Smooth muscle cell (in vitro differentiated cells): Measurements from ENCODE around the gene SOX5. TPM values are rescaled to one million over a fixed set of nuclear protein-coding genes. Genes with fewer than 3 reads are reported as not detected.

Experiments
- DNase-seq: peaks from one replicate; lab custom pipeline; 2025; ENCODE audit not compliant: unreplicated experiment; lab: John Stamatoyannopoulos, UW
- H2AFZ ChIP-seq: fragments of 200-600 bp; sonication (generic); 2 replicates; pipeline ENCODE4 v1.6.0; 2016; ENCODE audit warnings: antibody characterized with exemption, low read depth, mild to moderate bottlenecking
- H3F3A ChIP-seq: fragments of 200-600 bp; sonication (generic); 2 replicates; pipeline ENCODE4 v1.6.0; 2017; ENCODE audit warnings: antibody characterized with exemption, low read depth
- H3K27ac ChIP-seq: fragments of 200-600 bp; sonication (generic); 2 replicates; pipeline ENCODE4 v1.5.1; 2016; ENCODE audit warnings: low read depth, mild to moderate bottlenecking
- H3K27me3 ChIP-seq: fragments of 200-600 bp; sonication (generic); 2 replicates; pipeline ENCODE4 v1.6.1; 2016; ENCODE audit warnings: low read depth, mild to moderate bottlenecking
- H3K36me3 ChIP-seq: fragments of 200-600 bp; sonication (generic); 2 replicates; pipeline ENCODE4 v1.5.1; 2016; ENCODE audit warnings: low read depth
- H3K4me1 ChIP-seq: fragments of 200-600 bp; sonication (generic); 2 replicates; pipeline ENCODE4 v1.5.1; 2016; ENCODE audit warnings: low read depth
- H3K4me2 ChIP-seq: fragments of 200-600 bp; sonication (generic); 2 replicates; pipeline ENCODE4 v1.6.0; 2016; ENCODE audit warnings: mild to moderate bottlenecking
- H3K4me3 ChIP-seq: fragments of 200-600 bp; sonication (generic); 2 replicates; pipeline ENCODE4 v1.5.1; 2016; ENCODE audit warnings: mild to moderate bottlenecking
- H3K79me2 ChIP-seq: fragments of 200-600 bp; sonication (generic); 2 replicates; pipeline ENCODE4 v1.6.0; 2016; ENCODE audit warnings: low read depth, mild to moderate bottlenecking
- H3K9ac ChIP-seq: fragments of 200-600 bp; sonication (generic); 2 replicates; pipeline ENCODE4 v1.6.0; 2016; ENCODE audit warnings: low read depth
- H3K9me3 ChIP-seq: fragments of 200-600 bp; sonication (generic); replicated peaks from 2 replicates; pipeline ENCODE4 v1.5.1; 2016; ENCODE audit warnings: low read depth
- H4K20me1 ChIP-seq: fragments of 200-600 bp; sonication (generic); 2 replicates; pipeline ENCODE4 v1.6.0; 2016; ENCODE audit warnings: low read depth
- WGBS: methylation state at CpG from one replicate; pipeline ENCODE4 v1.1.7; 2016; ENCODE audit warnings: low lambda C conversion rate; 5-methylcytosine and 5-hydroxymethylcytosine counted together
- polyA plus RNA-seq: library from polyadenylated mRNA; unstranded; fragments of >200 nt; fragmentation: Nextera tagmentation; extraction: Ambion mirVana; gene quantifications from 2 replicates; pipeline ENCODE4 v1.2.1, GENCODE V29; 2016
- total RNA-seq: library from RNA; depleted of rRNA; stranded (reverse); fragments of >200 nt; gene quantifications from 2 replicates; pipeline ENCODE4 v1.2.3, GENCODE V29; 2014
- TF ChIP-seq, protein P1 (sequence below): fragments of 200-600 bp; sonication (generic); IDR thresholded peaks from 2 replicates; pipeline ENCODE4 v1.5.1; 2017; ENCODE audit warnings: borderline replicate concordance, mild to moderate bottlenecking, antibody characterized with exemption; ENCODE audit not compliant: insufficient read depth, poor library complexity, severe bottlenecking

SOX5 gene
- total and polyA plus RNA-seq, 2 experiments from 2014 or later = 22.3 to 47.8 TPM

DNA sequence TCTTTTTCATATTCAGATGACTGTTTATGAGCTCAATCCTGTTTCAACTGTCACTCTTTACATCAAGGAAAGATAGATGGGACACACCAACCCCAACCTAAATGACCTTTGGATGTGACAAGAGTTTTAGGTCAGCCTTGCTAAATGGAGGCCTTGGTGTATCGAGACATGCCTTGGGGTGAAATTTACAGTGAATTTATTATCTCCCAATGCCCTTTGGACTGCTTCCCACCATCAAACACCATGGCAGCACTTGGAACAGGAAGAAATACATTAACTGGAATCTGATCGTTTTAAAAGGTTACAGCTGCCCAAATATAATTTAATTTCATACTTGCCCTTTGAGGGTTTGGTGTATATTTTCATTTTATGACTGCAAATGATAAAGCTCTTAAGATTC lies 327.6 kb downstream of the SOX5 start:
- no peak overlapping the region for H3K4me2 ChIP-seq
- DNase-seq = no peak
- no peak overlapping the region for H3K27ac ChIP-seq
- no peaks in the 10 kb centered on the region for H3K9me3 ChIP-seq
- no peaks in the 10 kb centered on the region for H3F3A ChIP-seq
- 88% methylated on average over 2 of the region's 2 CpGs for WGBS
- H3K4me1 ChIP-seq = no peaks in the 10 kb centered on the region
- no peaks in the 10 kb centered on the region for H3K27me3 ChIP-seq
- H3K4me3 ChIP-seq = no peak overlapping the region
- H4K20me1 ChIP-seq = no peaks in the 10 kb centered on the region
- H3K79me2 ChIP-seq = peaks cover 6% of the 10 kb centered on the region
- no peak overlapping the region for H2AFZ ChIP-seq
- TF ChIP-seq, protein P1, sequence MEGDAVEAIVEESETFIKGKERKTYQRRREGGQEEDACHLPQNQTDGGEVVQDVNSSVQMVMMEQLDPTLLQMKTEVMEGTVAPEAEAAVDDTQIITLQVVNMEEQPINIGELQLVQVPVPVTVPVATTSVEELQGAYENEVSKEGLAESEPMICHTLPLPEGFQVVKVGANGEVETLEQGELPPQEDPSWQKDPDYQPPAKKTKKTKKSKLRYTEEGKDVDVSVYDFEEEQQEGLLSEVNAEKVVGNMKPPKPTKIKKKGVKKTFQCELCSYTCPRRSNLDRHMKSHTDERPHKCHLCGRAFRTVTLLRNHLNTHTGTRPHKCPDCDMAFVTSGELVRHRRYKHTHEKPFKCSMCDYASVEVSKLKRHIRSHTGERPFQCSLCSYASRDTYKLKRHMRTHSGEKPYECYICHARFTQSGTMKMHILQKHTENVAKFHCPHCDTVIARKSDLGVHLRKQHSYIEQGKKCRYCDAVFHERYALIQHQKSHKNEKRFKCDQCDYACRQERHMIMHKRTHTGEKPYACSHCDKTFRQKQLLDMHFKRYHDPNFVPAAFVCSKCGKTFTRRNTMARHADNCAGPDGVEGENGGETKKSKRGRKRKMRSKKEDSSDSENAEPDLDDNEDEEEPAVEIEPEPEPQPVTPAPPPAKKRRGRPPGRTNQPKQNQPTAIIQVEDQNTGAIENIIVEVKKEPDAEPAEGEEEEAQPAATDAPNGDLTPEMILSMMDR = no peak
- H3K9ac ChIP-seq = no peak overlapping the region
- peaks cover 3% of the 10 kb centered on the region for H3K36me3 ChIP-seq

DNA sequence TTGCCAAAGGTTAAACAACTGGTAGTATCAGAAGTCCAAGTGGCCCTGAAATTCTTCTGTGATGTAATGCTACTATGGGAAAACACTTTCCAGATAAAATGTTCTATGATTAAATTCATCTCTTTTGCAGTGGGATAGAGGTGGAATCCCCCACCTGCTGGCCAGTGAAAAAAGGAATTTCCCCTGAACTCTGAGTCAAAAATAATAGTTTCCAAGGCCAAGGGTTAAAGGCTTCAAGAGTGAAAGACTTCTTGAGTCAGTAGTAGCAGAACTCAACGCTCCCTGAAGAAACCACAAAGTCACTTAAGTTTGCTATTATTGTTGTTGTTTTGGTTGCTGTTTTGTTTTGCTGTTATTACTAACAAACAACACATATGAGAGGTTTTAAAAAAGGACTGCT lies 330.8 kb downstream of the SOX5 start:
- Histone ChIP-seq H3F3A (no peaks in the 10 kb centered on the region), H3K9ac (no peak overlapping the region), H3K4me3 (no peak overlapping the region), H4K20me1 (no peaks in the 10 kb centered on the region), H2AFZ (no peak overlapping the region), H3K79me2 (peaks cover 6% of the 10 kb centered on the region), H3K4me2 (no peak overlapping the region), H3K4me1 (no peaks in the 10 kb centered on the region), H3K9me3 (no peaks in the 10 kb centered on the region), H3K36me3 (peaks cover 3% of the 10 kb centered on the region), H3K27me3 (no peaks in the 10 kb centered on the region), H3K27ac (no peak overlapping the region)
- TF ChIP-seq, protein P1 = no peak
- no peak for DNase-seq
- WGBS = 100% methylated on average over 1 of the region's 1 CpG

DNA sequence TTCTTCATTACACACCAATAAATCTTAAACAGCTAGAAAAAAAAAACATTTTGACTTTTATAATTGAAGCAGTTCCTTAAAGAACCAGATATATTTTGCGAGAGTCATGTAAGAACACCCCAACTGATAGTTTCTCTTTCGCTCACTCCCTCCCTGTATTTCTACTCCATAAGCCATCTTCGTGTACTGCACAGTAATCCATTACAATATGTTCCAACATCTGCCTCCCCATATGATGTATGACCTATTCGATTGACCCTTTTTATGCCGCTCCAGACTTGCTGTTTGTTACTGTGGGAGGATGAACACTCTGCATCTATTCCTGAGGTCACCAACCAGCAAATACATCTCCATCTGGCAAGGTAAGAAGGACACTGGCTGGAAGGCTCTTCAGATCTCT lies 331.7 kb downstream of the SOX5 start:
- no peak overlapping the region for H3K9ac ChIP-seq
- no peak overlapping the region for H2AFZ ChIP-seq
- TF ChIP-seq, protein P1 = no peak
- H3K79me2 ChIP-seq = peaks cover 6% of the 10 kb centered on the region
- H3F3A ChIP-seq = no peaks in the 10 kb centered on the region
- H3K27ac ChIP-seq = no peak overlapping the region
- H3K4me3 ChIP-seq = no peak overlapping the region
- WGBS = 96% methylated on average over 5 of the region's 5 CpGs
- H3K9me3 ChIP-seq = no peaks in the 10 kb centered on the region
- no peaks in the 10 kb centered on the region for H3K4me1 ChIP-seq
- H3K27me3 ChIP-seq = no peaks in the 10 kb centered on the region
- peaks cover 3% of the 10 kb centered on the region for H3K36me3 ChIP-seq
- no peak for DNase-seq
- H4K20me1 ChIP-seq = no peaks in the 10 kb centered on the region
- H3K4me2 ChIP-seq = no peak overlapping the region

GRCh38 chr12:23614280-23614679 lies 335.2 kb downstream of the SOX5 start:
- Histone ChIP-seq H3K4me3 (no peak overlapping the region), H3K36me3 (peaks cover 3% of the 10 kb centered on the region), H3K27ac (no peak overlapping the region), H3F3A (no peaks in the 10 kb centered on the region), H3K4me1 (no peaks in the 10 kb centered on the region), H3K9me3 (no peaks in the 10 kb centered on the region), H3K79me2 (no peaks in the 10 kb centered on the region), H4K20me1 (no peaks in the 10 kb centered on the region), H3K27me3 (no peaks in the 10 kb centered on the region), H3K4me2 (no peak overlapping the region), H2AFZ (no peak overlapping the region), H3K9ac (no peak overlapping the region)
- TF ChIP-seq, protein P1 = no peak
- WGBS = 97% methylated on average over 2 of the region's 2 CpGs
- DNase-seq = no peak
